ENCODE measurements around the gene MADD. TPM values are rescaled to one million over a fixed set of nuclear protein-coding genes. Genes with fewer than 3 reads are reported as not detected.

Gene MADD
- total RNA-seq, 5 donors from 2014 or later (not counting 1 experiment from before 2014, with no cell fraction given): 116 to 189 (median 124) TPM

- H3K9me3 Mint-ChIP-seq: no peaks in the 10 kb centered on the region
- peaks cover 58% of the 10 kb centered on the region for H3K36me3 Mint-ChIP-seq
- no peak overlapping the region for H3K4me3 Mint-ChIP-seq
- no peaks in the 10 kb centered on the region for H3K4me1 ChIP-seq (ENCODE audit: control insufficient read depth in 1 of 2, extremely low read depth in 1 of 2, insufficient read depth in 2 of 2, low read length in 2 of 2)
- no peak overlapping the region for H3K27ac ChIP-seq (ENCODE audit: low read length)
- H3K27ac Mint-ChIP-seq: no peak overlapping the region
- ChIA-PET CTCF (no interaction called here), POLR2A (no interaction called here)
- peaks cover 23 to 90% of the 10 kb centered on the region in 2 donors for H3K36me3 ChIP-seq (ENCODE audit: control insufficient read depth in 2 of 2, extremely low read depth in 1 of 2, insufficient read depth in 1 of 2, low read length in 1 of 2)
- no peaks in the 10 kb centered on the region for H3K4me1 Mint-ChIP-seq
- H3K27me3 Mint-ChIP-seq: no peaks in the 10 kb centered on the region
- no peaks in the 10 kb centered on the region for H3K9me3 ChIP-seq
- 60% methylated on average over 1 of the region's 4 CpGs for WGBS (ENCODE audit: insufficient coverage)
- no peak for DNase-seq
- ATAC-seq (replicated peaks in 1 of 4): no peak
- H3K27me3 ChIP-seq (replicated peaks in 1 of 2; ENCODE audit: control insufficient read depth in 2 of 2, extremely low read depth in 1 of 2, insufficient read depth in 2 of 2, low read length in 1 of 2): no peaks in the 10 kb centered on the region
- no peak overlapping the region for H3K4me3 ChIP-seq (ENCODE audit: control insufficient read depth in 1 of 2, extremely low read depth in 1 of 2, low read length in 1 of 2)
These were observed 14.2 kb downstream of the MADD start for GRCh38 chr11:47284151-47284550.

GRCh38 chr11:47285969-47286770, 16.2 kb downstream of the MADD start:
- peaks cover 67% of the 10 kb centered on the region for H3K36me3 Mint-ChIP-seq
- no peaks in the 10 kb centered on the region for H3K9me3 Mint-ChIP-seq
- Histone ChIP-seq H3K36me3 (ENCODE audit: control insufficient read depth in 2 of 2, extremely low read depth in 1 of 2, insufficient read depth in 1 of 2, low read length in 1 of 2) (peaks cover 23 to 91% of the 10 kb centered on the region in 2 donors), H3K27ac (ENCODE audit: low read length) (no peak overlapping the region), H3K4me3 (ENCODE audit: control insufficient read depth in 1 of 2, extremely low read depth in 1 of 2, low read length in 1 of 2) (no peak overlapping the region), H3K9me3 (no peaks in the 10 kb centered on the region), H3K4me1 (ENCODE audit: control insufficient read depth in 1 of 2, extremely low read depth in 1 of 2, insufficient read depth in 2 of 2, low read length in 2 of 2) (no peaks in the 10 kb centered on the region), H3K27me3 (replicated peaks in 1 of 2; ENCODE audit: control insufficient read depth in 2 of 2, extremely low read depth in 1 of 2, insufficient read depth in 2 of 2, low read length in 1 of 2) (no peaks in the 10 kb centered on the region)
- H3K27me3 Mint-ChIP-seq: no peaks in the 10 kb centered on the region
- no peaks in the 10 kb centered on the region for H3K4me1 Mint-ChIP-seq
- H3K27ac Mint-ChIP-seq: no peak overlapping the region
- ChIA-PET POLR2A (interaction anchor here in 1 of 2 donors (0.6 kb wide), 1 partner anchor 112 kb away, joined by 10 read pairs; no protein-coding TSS in a partner anchor), CTCF (no interaction called here)
- no peak overlapping the region for H3K4me3 Mint-ChIP-seq
- ATAC-seq (replicated peaks in 1 of 4): no peak
- no peak for DNase-seq
- WGBS (ENCODE audit: insufficient coverage): over 99% methylated on average over 12 of the region's 13 CpGs

- no peaks in the 10 kb centered on the region for H3K9me3 ChIP-seq
- H3K27ac ChIP-seq (ENCODE audit: low read length): no peak overlapping the region
- POLR2A ChIA-PET: no interaction called here
- 95% methylated on average over 3 of the region's 5 CpGs for WGBS (ENCODE audit: insufficient coverage)
- no peaks in the 10 kb centered on the region for H3K27me3 ChIP-seq (replicated peaks in 1 of 2; ENCODE audit: control insufficient read depth in 2 of 2, extremely low read depth in 1 of 2, insufficient read depth in 2 of 2, low read length in 1 of 2)
- H3K36me3 Mint-ChIP-seq: peaks cover 66% of the 10 kb centered on the region
- H3K27me3 Mint-ChIP-seq: no peaks in the 10 kb centered on the region
- H3K27ac Mint-ChIP-seq: no peak overlapping the region
- peaks cover 14 to 91% of the 10 kb centered on the region in 2 donors for H3K36me3 ChIP-seq (ENCODE audit: control insufficient read depth in 2 of 2, extremely low read depth in 1 of 2, insufficient read depth in 1 of 2, low read length in 1 of 2)
- no peak overlapping the region for H3K4me3 ChIP-seq (ENCODE audit: control insufficient read depth in 1 of 2, extremely low read depth in 1 of 2, low read length in 1 of 2)
- CTCF ChIA-PET: no interaction called here
- no peaks in the 10 kb centered on the region for H3K9me3 Mint-ChIP-seq
- H3K4me1 Mint-ChIP-seq: no peaks in the 10 kb centered on the region
- DNase-seq (no peak), ATAC-seq (replicated peaks in 1 of 4) (no peak)
- H3K4me1 ChIP-seq (ENCODE audit: control insufficient read depth in 1 of 2, extremely low read depth in 1 of 2, insufficient read depth in 2 of 2, low read length in 2 of 2): no peaks in the 10 kb centered on the region
- H3K4me3 Mint-ChIP-seq: no peak overlapping the region
These were observed 18.1 kb downstream of the MADD start for GRCh38 chr11:47288066-47288465.

GRCh38 chr11:47289856-47290255, 19.9 kb downstream of the MADD start:
- no peaks in the 10 kb centered on the region for H3K9me3 ChIP-seq
- no peaks in the 10 kb centered on the region for H3K4me1 ChIP-seq (ENCODE audit: control insufficient read depth in 1 of 2, extremely low read depth in 1 of 2, insufficient read depth in 2 of 2, low read length in 2 of 2)
- H3K4me3 Mint-ChIP-seq: no peak overlapping the region
- CTCF ChIA-PET: interaction anchor here in 1 of 2 donors (0.6 kb wide), 1 partner anchor 29 kb away, joined by 3 read pairs; no protein-coding TSS in a partner anchor
- H3K36me3 Mint-ChIP-seq: peaks cover 55% of the 10 kb centered on the region
- no peak overlapping the region for H3K27ac ChIP-seq (ENCODE audit: low read length)
- no peak for ATAC-seq (replicated peaks in 1 of 4)
- DNase-seq: no peak
- no peak overlapping the region for H3K27ac Mint-ChIP-seq
- no peaks in the 10 kb centered on the region for H3K27me3 Mint-ChIP-seq
- no peaks in the 10 kb centered on the region for H3K9me3 Mint-ChIP-seq
- no peaks in the 10 kb centered on the region for H3K4me1 Mint-ChIP-seq
- POLR2A ChIA-PET: interaction anchor here in 1 of 2 donors (0.6 kb wide), 1 partner anchor 74 kb away, joined by 3 read pairs; no protein-coding TSS in a partner anchor
- no peaks in the 10 kb centered on the region for H3K27me3 ChIP-seq (replicated peaks in 1 of 2; ENCODE audit: control insufficient read depth in 2 of 2, extremely low read depth in 1 of 2, insufficient read depth in 2 of 2, low read length in 1 of 2)
- H3K36me3 ChIP-seq (ENCODE audit: control insufficient read depth in 2 of 2, extremely low read depth in 1 of 2, insufficient read depth in 1 of 2, low read length in 1 of 2): peaks cover 6 to 91% of the 10 kb centered on the region in 2 donors
- 94% methylated on average over 12 of the region's 15 CpGs for WGBS (ENCODE audit: insufficient coverage)
- H3K4me3 ChIP-seq (ENCODE audit: control insufficient read depth in 1 of 2, extremely low read depth in 1 of 2, low read length in 1 of 2): no peak overlapping the region

GRCh38 chr11:47295385-47295784, 25.5 kb downstream of the MADD start:
- no peak for ATAC-seq (replicated peaks in 1 of 4)
- CTCF ChIA-PET: no interaction called here
- peak overlapping the region; percentile 23 to 44 for H3K27ac Mint-ChIP-seq
- Histone ChIP-seq H3K9me3 (no peaks in the 10 kb centered on the region), H3K4me3 (ENCODE audit: control insufficient read depth in 1 of 2, extremely low read depth in 1 of 2, low read length in 1 of 2) (no peak overlapping the region), H3K27me3 (replicated peaks in 1 of 2; ENCODE audit: control insufficient read depth in 2 of 2, extremely low read depth in 1 of 2, insufficient read depth in 2 of 2, low read length in 1 of 2) (no peaks in the 10 kb centered on the region), H3K4me1 (ENCODE audit: control insufficient read depth in 1 of 2, extremely low read depth in 1 of 2, insufficient read depth in 2 of 2, low read length in 2 of 2) (no peaks in the 10 kb centered on the region), H3K27ac (ENCODE audit: low read length) (no peak overlapping the region), H3K36me3 (ENCODE audit: control insufficient read depth in 2 of 2, extremely low read depth in 1 of 2, insufficient read depth in 1 of 2, low read length in 1 of 2) (peaks cover 19 to 75% of the 10 kb centered on the region in 2 donors)
- peaks cover 57% of the 10 kb centered on the region for H3K36me3 Mint-ChIP-seq
- H3K9me3 Mint-ChIP-seq: no peaks in the 10 kb centered on the region
- H3K4me3 Mint-ChIP-seq: no peak overlapping the region
- H3K27me3 Mint-ChIP-seq: no peaks in the 10 kb centered on the region
- WGBS (ENCODE audit: insufficient coverage): 100% methylated on average over 4 of the region's 5 CpGs
- H3K4me1 Mint-ChIP-seq: peaks cover 0 to 5% (median 0%) of the 10 kb centered on the region in 3 donors
- DNase-seq: no peak
- POLR2A ChIA-PET: interaction anchor here in 1 of 2 donors (0.5 to 0.6 kb wide), 2 partner anchors 106 to 150 kb away, joined by 3 read pairs; no protein-coding TSS in a partner anchor

GRCh38 chr11:47296045-47296444, 26.1 kb downstream of the MADD start:
- ATAC-seq (replicated peaks in 1 of 4) (no peak), DNase-seq (no peak)
- ChIA-PET POLR2A (interaction anchor here (0.6 kb wide), 2 partner anchors 105 to 451 kb away, joined by 3 to 4 read pairs; no protein-coding TSS in a partner anchor), CTCF (no interaction called here)
- Mint-ChIP-seq H3K9me3 (no peaks in the 10 kb centered on the region), H3K27ac (peak overlapping the region in 1 of 2 donors; percentile 23), H3K4me1 (peaks cover 0 to 6% (median 2%) of the 10 kb centered on the region in 3 donors), H3K4me3 (no peak overlapping the region), H3K27me3 (no peaks in the 10 kb centered on the region), H3K36me3 (peaks cover 56% of the 10 kb centered on the region)
- peaks cover 19 to 73% of the 10 kb centered on the region in 2 donors for H3K36me3 ChIP-seq (ENCODE audit: control insufficient read depth in 2 of 2, extremely low read depth in 1 of 2, insufficient read depth in 1 of 2, low read length in 1 of 2)
- H3K4me1 ChIP-seq (ENCODE audit: control insufficient read depth in 1 of 2, extremely low read depth in 1 of 2, insufficient read depth in 2 of 2, low read length in 2 of 2): no peaks in the 10 kb centered on the region
- no peaks in the 10 kb centered on the region for H3K27me3 ChIP-seq (replicated peaks in 1 of 2; ENCODE audit: control insufficient read depth in 2 of 2, extremely low read depth in 1 of 2, insufficient read depth in 2 of 2, low read length in 1 of 2)
- no peak overlapping the region for H3K4me3 ChIP-seq (ENCODE audit: control insufficient read depth in 1 of 2, extremely low read depth in 1 of 2, low read length in 1 of 2)
- 94% methylated on average over 2 of the region's 4 CpGs for WGBS (ENCODE audit: insufficient coverage)
- H3K9me3 ChIP-seq: no peaks in the 10 kb centered on the region
- H3K27ac ChIP-seq (ENCODE audit: low read length): no peak overlapping the region

All from T-cell (primary cell).